HFF-Myc (cell line): ENCODE data around the gene IGFBP4.

Source experiments
- DNase-seq: peaks from one replicate; pipeline ENCODE4 v3.0.0-alpha.2; 2011; ENCODE audit warnings: low read depth; ENCODE audit errors: extremely low read depth
- H3K4me3 ChIP-seq: replicated peaks from 2 replicates; pipeline ENCODE4 v1.5.1; 2011; ENCODE audit warnings: low read depth, mild to moderate bottlenecking, control low read depth, low read length
- TF ChIP-seq, protein P1 (sequence below): IDR thresholded peaks from 2 replicates; pipeline ENCODE4 v1.5.1; 2012; ENCODE audit warnings: mild to moderate bottlenecking, low read depth, low read length, control low read depth; ENCODE audit errors: missing control alignments

IGFBP4 gene

DNA sequence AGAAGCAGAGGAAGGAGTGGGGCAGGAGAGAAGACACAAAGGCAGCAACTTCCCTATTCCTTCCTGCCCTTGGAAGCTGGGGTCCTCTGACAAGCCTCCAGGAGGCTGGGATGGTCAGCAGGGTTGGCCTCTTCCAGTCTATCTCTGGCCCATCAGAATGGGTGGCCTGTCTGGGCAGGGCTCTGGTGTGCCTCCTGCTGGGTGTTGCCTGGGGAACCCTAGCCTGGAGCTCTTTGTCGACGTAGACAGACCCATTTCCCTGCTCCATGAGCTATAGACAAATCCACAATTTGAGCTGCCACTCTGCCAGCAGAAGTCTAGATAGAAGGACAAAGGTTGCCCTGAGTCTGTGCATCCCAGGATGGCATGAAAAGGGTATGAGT, 11.4 kb downstream of the IGFBP4 start:
- DNase-seq, result no peak
- no peak overlapping the region for H3K4me3 ChIP-seq
- TF ChIP-seq, protein P1, sequence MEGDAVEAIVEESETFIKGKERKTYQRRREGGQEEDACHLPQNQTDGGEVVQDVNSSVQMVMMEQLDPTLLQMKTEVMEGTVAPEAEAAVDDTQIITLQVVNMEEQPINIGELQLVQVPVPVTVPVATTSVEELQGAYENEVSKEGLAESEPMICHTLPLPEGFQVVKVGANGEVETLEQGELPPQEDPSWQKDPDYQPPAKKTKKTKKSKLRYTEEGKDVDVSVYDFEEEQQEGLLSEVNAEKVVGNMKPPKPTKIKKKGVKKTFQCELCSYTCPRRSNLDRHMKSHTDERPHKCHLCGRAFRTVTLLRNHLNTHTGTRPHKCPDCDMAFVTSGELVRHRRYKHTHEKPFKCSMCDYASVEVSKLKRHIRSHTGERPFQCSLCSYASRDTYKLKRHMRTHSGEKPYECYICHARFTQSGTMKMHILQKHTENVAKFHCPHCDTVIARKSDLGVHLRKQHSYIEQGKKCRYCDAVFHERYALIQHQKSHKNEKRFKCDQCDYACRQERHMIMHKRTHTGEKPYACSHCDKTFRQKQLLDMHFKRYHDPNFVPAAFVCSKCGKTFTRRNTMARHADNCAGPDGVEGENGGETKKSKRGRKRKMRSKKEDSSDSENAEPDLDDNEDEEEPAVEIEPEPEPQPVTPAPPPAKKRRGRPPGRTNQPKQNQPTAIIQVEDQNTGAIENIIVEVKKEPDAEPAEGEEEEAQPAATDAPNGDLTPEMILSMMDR, result no peak

DNA sequence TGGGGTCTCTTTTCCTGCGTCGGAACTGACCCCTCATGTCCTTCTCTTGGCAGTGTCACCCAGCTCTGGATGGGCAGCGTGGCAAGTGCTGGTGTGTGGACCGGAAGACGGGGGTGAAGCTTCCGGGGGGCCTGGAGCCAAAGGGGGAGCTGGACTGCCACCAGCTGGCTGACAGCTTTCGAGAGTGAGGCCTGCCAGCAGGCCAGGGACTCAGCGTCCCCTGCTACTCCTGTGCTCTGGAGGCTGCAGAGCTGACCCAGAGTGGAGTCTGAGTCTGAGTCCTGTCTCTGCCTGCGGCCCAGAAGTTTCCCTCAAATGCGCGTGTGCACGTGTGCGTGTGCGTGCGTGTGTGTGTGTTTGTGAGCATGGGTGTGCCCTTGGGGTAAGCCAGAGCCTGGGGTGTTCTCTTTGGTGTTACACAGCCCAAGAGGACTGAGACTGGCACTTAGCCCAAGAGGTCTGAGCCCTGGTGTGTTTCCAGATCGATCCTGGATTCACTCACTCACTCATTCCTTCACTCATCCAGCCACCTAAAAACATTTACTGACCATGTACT, 13.2 kb downstream of the IGFBP4 start:
- no peak overlapping the region for H3K4me3 ChIP-seq
- no peak for DNase-seq
- TF ChIP-seq, protein P1, result no peak

DNA sequence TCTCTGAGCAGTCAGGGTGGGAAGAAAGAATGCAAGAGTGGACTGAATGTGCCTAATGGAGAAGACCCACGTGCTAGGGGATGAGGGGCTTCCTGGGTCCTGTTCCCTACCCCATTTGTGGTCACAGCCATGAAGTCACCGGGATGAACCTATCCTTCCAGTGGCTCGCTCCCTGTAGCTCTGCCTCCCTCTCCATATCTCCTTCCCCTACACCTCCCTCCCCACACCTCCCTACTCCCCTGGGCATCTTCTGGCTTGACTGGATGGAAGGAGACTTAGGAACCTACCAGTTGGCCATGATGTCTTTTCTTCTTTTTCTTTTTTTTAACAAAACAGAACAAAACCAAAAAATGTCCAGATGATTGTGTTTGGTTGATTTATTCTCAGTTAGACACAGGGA, 14.1 kb downstream of the IGFBP4 start:
- no peak for DNase-seq
- TF ChIP-seq, protein P1, result no peak
- no peak overlapping the region for H3K4me3 ChIP-seq

DNA sequence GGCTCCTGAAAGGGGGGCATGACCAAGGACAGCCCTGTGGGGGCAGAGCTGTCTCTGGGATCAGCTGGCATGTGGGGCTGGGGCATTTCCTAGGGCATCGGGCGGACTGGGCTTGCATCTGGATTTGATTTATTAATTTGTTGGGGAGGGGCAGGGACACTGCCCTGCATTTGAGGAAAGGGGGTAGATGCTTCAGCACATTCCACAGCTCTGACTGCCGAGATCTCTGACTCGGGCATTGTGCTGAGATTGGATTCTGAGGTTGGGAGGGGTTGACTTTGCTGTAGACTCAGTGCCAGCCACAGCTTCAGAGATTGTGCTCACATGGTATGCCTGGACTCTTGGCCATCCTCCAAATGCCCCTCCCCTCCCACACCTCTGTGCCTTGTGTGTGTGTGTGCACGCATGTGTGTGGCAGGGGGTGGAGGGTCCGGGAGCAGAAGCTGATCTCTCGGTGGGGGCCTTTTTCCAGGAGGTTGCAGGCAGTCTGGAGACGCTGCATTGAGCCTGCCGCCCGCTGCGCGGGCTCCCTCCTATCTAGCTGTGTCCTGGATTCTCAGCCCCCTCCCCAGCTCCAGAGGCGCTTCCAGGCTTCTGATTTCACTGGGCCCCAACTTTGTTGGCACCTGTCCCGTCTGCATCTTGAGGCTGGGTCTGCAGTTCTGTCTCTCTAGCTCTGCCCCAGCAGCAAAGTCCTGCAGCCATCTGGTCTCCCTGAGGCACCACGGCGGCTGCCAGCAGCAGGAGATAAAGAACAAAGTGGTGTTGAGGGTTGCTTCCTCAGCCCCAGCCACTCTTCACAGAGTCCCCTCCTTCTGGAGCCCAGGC, 14.9 kb downstream of the IGFBP4 start:
- H3K4me3 ChIP-seq, result no peak overlapping the region
- TF ChIP-seq, protein P1, result no peak
- DNase-seq, result peak; percentile 93

DNA sequence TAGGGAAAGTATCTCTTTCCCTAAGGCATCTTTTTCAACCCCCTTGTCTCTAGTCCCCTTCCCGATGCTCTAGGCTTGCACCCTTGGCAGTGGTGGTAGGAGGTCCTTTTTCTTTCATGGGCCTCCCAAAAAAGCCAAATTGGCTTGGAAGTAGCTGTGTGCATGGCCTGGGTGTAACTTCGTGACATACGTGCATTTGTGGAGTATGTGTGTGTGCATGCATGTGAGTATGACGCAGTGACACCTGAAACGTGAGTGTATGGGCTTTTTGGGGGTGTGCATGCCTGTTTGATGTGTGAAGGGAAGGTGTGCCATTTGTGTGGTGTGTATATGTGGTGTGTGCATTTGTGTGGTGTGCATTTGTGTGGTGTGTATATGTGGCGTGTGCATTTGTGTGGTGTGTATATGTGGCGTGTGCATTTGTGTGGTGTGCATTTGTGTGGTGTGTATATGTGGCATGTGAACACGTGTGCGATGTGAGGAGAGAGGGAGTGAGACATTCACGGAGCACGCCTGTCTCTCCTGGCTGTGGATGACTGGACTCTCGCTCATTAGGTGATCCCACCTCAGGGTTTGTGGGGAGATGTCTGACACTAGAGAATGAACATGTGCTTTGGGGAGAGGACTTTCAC, 15.7 kb downstream of the IGFBP4 start:
- TF ChIP-seq, protein P1, result no peak
- DNase-seq, result no peak
- H3K4me3 ChIP-seq, result no peak overlapping the region

DNA sequence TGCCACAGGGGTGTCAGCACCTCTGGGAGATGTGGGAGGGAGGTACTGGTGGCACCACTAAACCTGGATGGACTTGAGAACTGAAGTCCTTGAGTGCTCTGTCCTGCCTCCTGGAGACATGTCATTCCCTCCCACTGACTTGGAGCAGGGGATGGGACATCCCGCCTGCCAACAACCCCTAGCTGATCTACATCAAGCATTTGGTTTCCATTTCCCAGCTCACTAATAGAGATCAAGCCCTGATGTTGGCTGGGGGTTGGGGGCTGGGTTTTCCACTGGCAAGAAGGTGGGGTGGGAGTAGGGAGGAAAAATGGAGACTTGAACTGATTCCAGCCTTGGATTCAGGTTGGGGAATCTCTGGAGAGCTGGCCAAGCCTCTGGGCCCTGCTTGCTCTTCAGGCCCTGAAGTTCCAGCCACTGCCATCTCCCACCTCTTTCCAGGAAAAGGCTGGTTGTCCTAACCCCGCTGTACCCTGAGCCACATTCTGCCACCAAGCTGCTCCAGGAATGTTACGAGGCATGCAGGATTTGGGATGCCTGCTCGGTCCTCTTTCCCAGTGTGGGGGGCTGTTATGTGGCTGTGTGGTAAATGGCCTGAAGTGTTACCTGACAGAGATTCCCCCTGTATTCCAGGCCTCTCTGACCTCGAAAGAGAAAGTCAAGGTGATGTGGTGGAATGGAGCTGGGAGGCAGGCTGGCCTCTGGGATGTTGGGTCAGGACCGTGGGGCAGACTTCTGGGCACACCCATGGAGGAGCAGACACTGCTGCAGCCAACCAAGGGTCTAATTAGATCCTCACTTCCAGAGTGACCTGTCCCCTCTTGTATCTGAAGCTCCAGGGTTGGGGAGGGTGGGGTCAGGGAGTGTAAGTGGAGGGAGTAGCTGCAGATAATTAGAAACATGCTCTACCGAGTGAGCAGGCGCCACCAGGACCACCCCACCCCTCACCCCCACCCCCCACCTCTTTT, 16.7 kb downstream of the IGFBP4 start:
- H3K4me3 ChIP-seq, result no peak overlapping the region
- TF ChIP-seq, protein P1, result no peak
- no peak for DNase-seq
